DMS 273 treated with DMSO at 0.1 percent for 48 hours (cell line): ENCODE measurements around the gene TGIF1.
"Not testable (repeated sequence)": the region's sequence is repeated elsewhere in the genome, so short reads cannot be mapped to it uniquely, and the experiment has no call there.

Experiments
- DNase-seq: peaks from one replicate; lab custom pipeline; 2025; lab: John Stamatoyannopoulos, UW

The TGIF1 gene

DNA sequence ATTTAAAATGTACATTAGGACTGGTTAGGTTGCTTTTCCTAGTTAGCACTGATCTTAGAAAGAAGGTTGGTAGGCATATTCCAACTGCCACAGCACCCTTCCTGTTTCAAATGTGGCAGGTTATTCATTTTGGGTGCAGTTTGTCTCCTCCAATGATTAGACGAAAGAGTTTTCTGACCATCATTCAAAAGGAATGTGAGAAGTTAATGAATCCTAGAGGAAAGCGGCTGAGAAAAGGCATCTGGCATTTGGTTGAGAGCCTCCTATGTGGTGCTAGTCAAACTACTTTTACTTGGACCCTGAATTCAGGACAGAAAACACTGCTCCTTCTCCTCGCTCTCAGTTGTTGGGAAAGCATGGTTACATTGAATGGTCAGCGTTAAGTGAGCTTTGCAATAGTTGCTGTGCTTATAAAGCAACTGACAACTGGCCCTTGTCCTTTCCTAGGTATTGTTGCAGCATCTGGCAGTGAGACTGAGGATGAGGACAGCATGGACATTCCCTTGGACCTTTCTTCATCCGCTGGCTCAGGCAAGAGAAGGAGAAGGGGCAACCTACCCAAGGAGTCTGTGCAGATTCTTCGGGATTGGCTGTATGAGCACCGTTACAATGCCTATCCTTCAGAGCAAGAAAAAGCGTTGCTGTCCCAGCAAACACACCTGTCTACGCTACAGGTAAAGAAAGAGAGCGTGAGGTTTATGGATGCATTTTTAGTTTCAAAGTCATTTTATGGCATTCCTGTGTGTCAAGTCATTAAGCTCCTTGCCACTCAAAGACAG, 6.1 kb downstream of the TGIF1 start:
- no peak for DNase-seq

DNA sequence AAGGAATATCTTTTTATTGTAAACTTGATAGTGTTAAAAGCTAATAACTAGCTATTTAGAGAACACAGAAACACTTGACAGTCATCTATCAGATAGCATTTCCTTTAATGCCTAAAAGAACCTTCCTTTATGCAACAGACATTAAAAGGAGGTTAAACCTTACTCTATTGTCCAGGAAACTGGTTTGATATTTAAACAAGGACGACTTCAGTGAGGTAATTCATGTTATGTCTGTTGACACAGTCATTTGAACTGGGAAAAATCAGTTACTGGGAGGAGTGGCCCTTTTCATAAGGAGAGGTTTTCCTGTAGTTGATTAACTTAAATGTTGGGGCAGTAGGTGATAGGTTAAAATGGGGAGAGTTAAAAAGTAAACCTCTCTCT, 6.7 kb downstream of the TGIF1 start:
- no peak for DNase-seq

DNA sequence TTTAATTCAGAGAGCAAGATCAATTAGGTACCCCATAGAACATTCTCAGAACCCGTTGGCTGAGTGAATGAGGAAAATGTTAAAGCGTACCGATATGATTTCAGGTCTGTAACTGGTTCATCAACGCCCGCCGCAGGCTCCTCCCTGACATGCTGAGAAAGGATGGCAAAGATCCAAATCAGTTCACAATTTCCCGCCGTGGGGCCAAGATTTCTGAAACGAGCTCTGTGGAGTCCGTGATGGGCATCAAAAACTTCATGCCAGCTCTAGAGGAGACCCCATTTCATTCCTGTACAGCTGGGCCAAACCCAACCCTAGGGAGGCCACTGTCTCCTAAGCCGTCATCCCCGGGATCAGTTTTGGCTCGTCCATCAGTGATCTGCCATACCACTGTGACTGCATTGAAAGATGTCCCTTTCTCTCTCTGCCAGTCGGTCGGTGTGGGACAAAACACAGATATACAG, 7.3 kb downstream of the TGIF1 start:
- no peak for DNase-seq

DNA sequence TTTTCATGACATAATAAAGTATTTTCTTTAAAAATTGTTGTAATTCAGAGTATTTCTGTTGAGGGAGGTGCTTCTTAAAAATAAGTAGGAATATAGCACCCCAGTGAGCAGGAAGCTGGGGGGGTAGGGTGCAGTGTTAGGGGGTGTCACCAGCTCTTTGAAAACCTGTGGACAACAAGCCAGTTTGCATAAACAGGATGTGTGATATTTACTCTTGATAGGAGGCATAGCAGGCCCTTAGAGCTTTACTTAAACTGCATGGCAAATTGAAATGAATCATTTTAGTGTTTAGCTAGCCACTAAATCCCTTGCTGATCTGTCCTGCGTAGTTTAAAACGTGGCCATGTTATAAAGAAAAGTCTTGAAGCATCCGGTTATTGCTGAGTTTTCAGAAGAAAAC, 8.4 kb downstream of the TGIF1 start:
- no peak for DNase-seq

DNA sequence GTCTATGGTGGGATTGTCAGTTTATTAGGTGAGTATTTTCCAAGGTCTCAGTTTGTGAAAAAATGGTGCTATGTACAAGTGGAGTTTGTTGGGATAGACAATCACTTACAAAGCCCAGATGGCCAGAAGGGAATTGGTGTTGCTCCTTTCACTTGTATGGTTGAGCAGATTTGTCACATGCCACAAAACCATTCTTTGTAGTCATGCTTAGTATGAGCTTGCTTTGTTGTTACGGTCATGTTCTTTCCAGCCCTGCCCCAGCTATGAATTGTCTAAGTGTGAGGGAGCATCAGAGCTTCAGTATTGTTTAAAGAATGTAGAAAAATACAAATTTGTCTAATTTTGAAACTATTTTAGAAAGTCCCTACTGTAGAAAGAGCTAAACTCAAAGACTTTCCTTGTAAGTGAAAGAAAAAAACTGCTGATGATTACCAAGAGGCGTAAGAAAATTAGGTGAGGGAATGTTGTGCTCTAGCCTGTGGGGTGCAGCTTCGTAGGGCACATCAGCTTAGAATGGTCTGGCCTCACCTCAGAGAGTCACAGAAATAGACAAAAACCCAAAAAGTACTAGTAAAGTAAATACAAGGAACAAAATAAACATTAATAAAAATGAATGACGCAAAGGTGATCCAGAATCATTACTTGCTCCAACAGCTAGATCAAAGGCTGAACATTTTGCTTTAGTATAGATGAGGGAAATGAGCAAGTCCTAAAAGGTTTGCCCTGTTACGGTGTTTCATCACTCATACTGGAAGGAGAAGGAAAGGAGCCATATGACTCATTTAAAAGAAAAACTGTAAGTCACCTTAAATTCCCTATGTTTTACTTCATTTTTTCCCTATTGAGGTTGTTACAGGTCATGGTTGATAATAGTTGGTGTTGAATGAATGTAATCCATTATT, 9.2 kb downstream of the TGIF1 start:
- DNase-seq: no peak

DNA sequence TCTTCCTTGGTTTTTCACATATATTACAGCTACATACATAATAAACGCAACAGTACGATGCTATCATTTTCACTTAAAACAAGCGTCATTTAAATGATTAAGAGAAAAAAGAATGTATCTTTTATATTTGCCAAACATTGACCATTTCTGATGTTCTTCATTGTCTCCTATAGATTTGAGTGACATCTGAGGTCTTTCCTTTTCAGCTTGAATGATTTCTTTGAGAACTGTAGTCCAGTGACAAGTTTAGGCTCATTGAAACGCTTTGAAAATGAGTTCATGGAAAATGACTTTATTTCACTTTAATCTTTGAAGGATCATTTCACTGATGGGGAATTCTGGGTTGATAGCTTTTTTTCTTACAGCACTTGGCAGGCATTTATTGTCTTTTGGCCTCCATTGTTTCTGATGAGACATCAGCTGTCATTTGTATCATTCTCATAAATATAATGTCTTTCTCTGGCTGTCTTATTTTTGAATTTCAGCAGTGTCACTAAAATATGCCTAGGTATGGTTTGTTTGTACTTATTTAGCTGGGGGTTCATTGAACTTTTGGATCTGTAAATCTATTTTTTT, 10.9 kb downstream of the TGIF1 start:
- no peak for DNase-seq

DNA sequence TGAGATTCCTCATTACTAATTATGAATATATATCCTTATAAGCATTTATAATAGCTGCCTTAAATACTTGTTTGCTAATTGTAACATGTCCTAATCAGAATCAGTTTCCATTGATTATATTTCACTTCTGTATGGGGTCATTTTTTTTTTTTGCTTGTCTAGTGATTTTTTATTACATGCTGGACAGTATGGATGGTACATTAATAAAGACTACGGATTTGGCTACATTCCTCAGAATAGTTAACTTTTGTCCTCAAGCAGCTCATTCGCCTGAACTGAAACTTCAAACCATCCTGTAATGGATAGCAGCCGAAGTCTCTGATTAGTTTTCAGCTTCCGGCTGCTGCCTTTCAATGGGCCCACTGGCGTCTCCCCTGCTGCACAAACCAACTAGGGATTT, 11.7 kb downstream of the TGIF1 start:
- DNase-seq: no peak

DNA sequence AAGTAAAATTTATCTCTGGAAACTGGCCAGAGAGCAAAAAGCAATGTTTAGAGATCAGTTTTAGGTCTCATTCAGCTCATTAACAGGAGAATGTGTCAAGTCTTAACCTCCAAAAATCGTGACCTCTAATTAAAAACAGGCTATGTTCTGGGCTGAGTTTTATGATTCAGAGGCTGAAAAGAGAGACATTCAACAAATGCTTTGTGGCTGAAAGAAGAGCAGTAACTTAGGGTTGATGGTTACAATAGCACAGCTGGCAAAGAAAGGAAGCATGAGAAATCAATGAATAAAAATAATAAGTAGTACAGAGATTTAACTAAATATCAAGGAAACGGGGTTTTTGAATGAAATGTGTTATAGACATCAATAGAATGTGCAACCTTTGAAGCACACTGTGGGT, 13.1 kb downstream of the TGIF1 start:
- DNase-seq: no peak

DNA sequence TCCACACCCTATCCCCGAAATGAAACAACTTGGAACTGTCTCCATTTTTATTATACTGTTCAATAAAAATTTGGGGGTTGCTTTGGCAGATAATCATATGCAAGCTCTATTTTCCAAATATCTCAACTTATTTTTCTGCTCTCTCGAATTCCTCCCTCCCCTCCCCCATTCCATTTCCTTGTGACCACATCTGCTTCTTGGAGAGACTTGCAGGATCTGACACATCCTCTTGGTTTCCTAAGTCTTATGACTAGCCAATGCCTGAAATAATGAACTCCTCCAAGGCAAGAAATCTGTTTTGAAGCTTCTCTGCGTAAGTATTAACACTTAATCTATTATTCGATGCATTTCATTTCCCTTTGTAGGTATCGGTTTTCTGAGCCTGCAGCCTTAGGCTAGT, 16.1 kb downstream of the TGIF1 start:
- DNase-seq: no peak

DNA sequence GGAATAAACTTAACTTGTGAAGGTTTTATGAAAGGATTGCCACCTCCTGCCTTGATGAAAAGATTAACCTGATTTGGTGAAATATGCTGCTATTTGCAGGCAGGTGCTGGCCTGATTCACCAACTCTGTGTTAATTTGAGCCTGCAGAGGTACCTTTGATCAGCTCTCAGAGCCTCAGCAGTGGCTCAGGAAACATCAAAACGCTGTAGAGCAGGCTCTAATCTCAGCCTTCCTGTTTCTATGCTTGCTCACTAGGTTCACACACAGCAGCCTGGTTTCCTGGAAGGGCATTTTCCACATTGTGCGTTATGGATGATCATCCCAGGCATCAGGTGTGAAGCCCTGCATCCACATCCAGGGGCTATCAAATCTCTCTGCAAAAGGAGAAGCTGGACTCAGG, 16.9 kb downstream of the TGIF1 start:
- no peak for DNase-seq

DNA sequence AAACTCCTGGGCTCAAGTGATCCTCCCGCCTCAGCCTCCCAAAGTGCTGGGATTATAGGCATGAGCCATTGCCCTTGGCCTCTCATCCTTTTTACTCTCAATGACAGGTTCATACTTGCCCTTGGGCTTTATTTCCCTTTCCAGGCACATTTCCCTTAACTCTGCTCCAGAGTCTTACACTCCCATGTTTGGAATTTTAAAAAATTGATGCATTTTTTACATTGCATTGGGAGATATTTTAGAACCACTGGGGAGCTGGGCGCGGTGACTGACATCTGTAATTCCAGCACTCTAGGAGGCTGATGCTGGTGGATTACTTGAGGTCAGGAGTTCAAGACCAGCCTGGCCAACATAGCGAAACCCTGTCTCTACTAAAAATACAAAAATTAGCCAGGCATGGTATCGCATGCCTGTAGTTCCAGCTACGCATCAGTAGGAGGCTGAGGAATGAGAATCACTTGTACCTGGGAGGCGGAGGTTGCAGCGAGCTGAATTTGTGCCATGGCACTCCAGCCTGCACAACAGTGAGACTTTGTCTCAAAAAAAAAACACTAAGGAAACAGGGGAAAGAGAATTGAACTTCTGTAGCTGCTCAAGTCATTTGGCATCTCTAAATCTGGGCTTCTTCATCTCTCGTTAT, 18.2 kb downstream of the TGIF1 start:
- DNase-seq: no peak

DNA sequence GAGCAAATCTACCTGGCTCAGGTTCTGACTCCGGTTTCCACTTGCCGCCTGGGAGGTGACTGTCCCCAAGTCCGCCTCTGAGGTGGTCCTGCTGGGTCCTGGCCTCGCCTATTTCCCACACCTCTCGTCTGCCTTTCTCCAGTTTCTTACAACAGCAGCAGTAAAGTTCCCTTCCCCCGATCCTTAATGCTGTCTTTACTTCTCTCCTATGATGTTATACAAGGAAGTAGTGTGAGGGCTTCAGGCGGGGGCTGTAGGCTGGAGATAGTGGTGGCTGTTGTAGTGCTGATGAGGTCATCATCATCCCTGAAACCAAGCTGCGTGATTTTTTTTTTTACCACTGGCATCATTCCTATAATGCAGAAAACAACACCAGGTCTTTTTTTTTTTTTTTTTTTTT, 18.9 kb downstream of the TGIF1 start:
- no peak for DNase-seq

DNA sequence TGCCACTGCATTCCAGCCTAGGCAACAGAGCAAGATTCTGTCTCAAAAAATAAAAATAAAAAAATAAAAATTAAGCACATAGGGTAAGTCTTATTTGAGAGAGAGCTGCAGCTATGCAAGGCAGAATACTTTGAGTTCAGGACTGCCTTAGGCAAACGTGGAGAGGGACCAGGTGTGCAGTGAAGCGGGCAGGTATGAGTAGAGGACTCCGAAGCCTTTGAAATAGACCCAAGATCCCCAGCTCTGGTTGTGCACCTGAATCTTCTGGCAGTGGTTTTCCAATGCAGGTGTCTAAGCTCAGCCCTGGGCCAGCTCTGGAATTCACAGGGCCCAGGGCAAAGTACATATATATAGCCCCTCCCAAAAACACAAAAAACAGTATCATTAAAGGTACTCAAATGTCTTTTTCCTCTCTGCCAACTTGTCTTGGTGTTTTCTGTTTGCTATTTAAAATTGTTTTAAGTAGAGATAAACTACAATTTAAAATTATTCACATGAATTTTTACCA, 21.2 kb downstream of the TGIF1 start:
- DNase-seq: no peak

DNA sequence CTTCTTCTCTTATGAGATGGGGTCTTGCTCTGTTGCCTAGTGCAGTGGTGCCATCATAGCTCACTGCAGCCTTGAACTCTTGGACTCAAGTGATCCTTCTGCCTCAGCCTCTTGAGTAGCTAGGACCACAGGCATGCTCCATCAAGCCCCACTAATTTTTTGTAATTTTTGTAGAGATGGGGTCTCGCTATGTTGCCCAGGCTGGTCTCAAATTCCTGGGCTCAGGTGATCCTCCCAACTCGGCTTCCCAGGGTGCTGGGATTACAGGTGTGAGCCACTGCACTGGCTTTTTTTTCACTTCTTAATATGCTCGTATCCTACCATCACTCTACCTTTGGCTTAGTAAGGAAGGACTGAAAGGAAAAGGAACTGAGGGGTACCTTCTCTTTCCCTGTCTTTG, 22.1 kb downstream of the TGIF1 start:
- DNase-seq: not testable (repeated sequence)

DNA sequence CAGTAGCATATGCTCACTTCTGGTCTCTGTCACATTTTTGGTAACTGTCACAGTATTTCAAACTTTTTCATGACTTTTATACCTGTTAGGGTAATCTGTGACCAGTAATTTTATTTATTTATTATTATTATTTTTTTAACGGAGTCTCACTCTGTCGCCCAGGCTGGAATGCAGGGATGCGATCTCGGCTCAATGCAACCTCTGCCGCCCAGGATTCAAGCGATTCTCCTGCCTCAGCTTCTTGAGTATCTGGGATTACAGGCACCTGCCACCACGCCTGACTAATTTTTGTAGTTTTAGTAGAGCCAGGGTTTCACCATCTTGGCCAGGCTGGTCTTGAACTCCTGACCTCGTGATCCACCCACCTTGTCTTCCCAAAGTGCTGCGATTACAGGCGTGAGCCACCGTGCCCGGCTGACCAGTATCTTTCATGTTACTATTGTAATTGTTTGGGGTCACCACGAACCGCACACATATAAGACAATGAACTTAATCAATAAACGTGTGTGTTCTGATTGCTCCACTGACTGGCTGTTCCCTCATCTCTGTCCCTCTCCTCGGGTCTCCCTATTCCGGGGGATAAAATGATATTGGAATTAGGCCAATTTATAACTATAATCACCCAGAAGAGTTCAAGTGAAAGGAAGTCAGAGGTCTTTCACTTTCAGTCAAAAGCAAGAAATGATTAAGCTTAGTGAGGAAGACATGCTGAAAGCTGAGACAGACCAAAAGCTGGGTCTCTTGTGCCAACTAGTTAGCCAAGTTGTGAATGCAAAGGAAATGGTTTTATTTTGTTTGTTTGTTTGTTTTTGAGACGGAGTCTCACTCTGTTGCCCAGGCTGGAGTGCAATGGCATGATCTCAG, 22.9 kb downstream of the TGIF1 start:
- no peak for DNase-seq

DNA sequence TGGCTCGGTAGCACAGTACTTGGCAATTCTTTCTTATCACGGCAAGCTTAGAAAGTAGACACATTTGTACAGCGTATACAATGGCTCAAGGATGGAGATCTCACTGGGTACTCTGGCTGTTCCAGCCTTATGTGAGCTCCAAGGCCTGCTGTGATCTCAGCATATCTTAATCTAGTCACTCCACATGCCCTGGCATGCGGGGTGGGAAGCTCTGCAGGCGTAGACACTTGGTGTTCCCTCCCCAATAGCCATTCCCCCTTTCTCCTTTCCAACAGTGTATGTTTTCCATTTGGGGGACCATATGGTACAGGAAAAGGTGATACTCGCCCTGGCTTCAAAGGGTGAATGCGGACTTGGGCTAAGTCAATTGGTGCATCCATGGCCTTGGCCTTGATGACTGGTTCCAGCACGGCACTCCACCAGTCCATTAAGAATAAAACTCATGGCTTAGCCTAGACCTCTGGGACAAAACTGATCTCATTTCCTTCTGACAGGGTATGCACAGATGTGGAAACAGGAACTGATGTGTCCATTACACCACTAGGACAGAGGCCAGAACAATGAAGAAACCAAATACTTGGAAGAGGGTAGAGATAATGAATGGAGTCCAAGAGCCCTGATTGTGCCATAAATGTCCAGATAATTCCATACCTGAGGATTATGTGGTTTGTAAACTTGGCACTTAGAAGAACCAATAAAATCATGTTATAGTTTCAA, 28.4 kb downstream of the TGIF1 start:
- DNase-seq: no peak

DNA sequence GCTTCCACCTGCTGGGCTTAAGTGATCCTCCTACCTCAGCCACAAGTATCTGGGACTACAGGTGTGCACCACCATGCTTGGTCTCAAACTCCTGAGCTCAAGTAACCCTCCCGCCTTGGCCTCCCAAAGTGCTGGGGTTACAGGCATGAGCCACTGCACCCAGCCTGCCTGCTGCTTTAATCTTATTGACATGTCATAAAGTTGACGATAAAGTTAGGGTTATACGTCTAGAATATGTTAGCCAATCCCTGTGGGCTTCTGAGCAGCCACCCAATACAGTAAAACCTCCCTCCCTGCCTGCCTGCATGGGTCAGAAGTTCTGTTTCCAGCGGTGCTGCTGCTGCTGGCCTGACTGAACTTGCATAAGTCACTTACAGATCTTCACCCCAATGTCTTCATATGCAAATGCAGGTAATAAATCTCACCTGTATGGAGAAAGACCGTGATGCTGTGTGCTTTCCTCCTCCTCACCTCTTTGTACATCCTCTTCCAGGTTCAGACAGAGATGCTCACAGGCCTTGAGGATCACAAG, 30.1 kb downstream of the TGIF1 start:
- no peak for DNase-seq

DNA sequence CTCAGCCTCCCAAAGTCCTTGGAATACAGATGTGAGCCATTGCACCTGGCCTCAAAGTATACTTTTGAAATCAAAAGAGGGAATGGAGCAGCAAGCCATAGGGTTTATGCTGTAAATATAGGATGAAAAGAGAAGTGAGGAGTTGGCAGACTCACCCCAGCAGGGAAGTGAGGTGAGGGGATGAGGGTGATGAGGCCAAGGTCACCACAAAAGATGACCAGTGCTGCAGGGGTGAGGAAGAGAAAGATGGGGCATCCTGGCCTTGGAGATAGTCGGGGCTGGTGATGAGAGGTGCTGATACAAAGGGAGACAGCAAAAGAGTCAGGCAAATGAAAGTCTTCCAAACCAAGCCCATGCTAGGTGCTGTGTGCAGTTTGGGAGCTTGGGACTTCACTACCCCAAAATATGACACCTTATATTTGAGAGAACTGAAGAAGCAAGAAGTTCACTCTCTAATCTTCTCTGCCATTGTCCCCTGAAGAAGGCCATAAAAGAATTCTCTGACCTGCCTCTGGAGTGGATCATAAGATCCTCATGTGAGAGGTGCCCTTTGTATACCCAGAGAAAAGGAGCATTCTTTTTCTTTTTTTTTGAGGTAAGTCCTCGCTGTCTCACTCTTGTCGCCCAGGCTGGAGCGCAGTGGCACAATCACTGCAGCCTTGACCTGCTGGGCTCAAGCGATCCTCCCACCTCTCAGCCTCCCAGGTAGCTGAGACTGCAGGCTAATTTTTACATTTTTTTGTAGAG, 31.0 kb downstream of the TGIF1 start:
- no peak for DNase-seq

DNA sequence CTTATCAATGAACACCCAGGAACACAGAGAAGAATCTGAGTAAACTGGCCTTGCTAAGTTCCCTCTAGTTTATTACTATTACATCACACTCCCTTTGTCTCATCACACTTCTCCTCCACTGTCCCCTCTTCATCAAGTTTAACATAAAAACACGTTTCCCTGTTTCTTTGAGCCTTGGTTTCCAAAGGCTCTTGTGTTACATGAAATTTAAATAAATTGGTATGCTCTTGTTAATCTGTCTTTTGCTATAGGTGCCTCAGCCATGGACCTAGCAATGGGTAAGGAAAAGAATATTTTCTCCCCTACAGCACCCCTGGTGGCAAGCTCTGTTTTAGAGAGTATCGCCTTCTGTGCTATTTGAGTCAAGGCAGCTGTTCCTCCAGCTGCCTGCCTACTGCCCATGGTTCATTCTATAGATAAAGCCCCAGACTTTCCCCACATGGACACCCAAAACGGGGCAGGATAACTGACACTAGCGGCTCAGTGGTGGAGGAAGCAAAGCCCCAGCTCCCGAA, 31.8 kb downstream of the TGIF1 start:
- peak; percentile 19 for DNase-seq
